H9 (cell line): ENCODE data around the gene ZNF584. TPM values are rescaled to one million over a fixed set of nuclear protein-coding genes. Genes with fewer than 3 reads are reported as not detected.

Experiments
- DNase-seq: peaks from one replicate; pipeline ENCODE4 v3.0.0-alpha.2; 2017
- H2AFZ ChIP-seq: one replicate; pipeline ENCODE4 v1.6.1; 2013; ENCODE audit warnings: mild to moderate bottlenecking, low read length, control low read depth, moderate library complexity
- H2AK5ac ChIP-seq: 2 replicates; pipeline ENCODE4 v1.6.1; 2013; ENCODE audit warnings: low read length, control low read depth, mixed read lengths; ENCODE audit not compliant: insufficient read length
- H2BK120ac ChIP-seq: one replicate; pipeline ENCODE4 v1.6.1; 2013; ENCODE audit warnings: low read depth, mild to moderate bottlenecking, low read length, control low read depth, inconsistent platforms; ENCODE audit not compliant: poor library complexity, severe bottlenecking
- H2BK12ac ChIP-seq: 2 replicates; pipeline ENCODE4 v1.6.1; 2013; ENCODE audit warnings: low read length, control low read depth, mixed read lengths, low read depth; ENCODE audit not compliant: insufficient read length
- H2BK15ac ChIP-seq: 2 replicates; pipeline ENCODE4 v1.6.1; 2013; ENCODE audit warnings: low read depth, low read length, control low read depth
- H2BK20ac ChIP-seq: one replicate; pipeline ENCODE4 v1.6.1; 2013; ENCODE audit warnings: low read depth, mild to moderate bottlenecking, low read length, control low read depth, inconsistent platforms; ENCODE audit not compliant: poor library complexity, severe bottlenecking
- H2BK5ac ChIP-seq: 2 replicates; pipeline ENCODE4 v1.6.1; 2013; ENCODE audit warnings: low read length, control low read depth, mixed read lengths; ENCODE audit not compliant: insufficient read length
- H3K14ac ChIP-seq: 2 replicates; pipeline ENCODE4 v1.6.1; 2013; ENCODE audit warnings: low read length, control low read depth; ENCODE audit not compliant: insufficient read depth
- H3K18ac ChIP-seq: 2 replicates; pipeline ENCODE4 v1.6.1; 2013; ENCODE audit warnings: low read depth, mild to moderate bottlenecking, mixed read lengths, low read length, control low read depth; ENCODE audit not compliant: insufficient read length
- H3K23ac ChIP-seq: 2 replicates; pipeline ENCODE4 v1.6.1; 2013; ENCODE audit warnings: low read length, control low read depth, mixed read lengths, low read depth; ENCODE audit not compliant: insufficient read length
- H3K23me2 ChIP-seq: 2 replicates; pipeline ENCODE4 v1.6.1; 2013; ENCODE audit warnings: low read depth, mild to moderate bottlenecking, mixed read lengths, low read length, control low read depth; ENCODE audit not compliant: insufficient read length, poor library complexity, severe bottlenecking
- H3K27ac ChIP-seq: 2 replicates; pipeline ENCODE4 v1.5.1; 2013; ENCODE audit warnings: low read length, control low read depth, mixed read lengths, low read depth; ENCODE audit not compliant: insufficient read length
- H3K27me3 ChIP-seq: 2 replicates; pipeline ENCODE4 v1.6.1; 2013; ENCODE audit warnings: low read length, control low read depth, inconsistent platforms; ENCODE audit not compliant: insufficient read depth
- H3K4ac ChIP-seq: 2 replicates; pipeline ENCODE4 v1.6.1; 2013; ENCODE audit warnings: low read depth, mild to moderate bottlenecking, control low read depth, inconsistent platforms, low read length, moderate library complexity
- H3K4me1 ChIP-seq: 2 replicates; pipeline ENCODE4 v1.6.1; 2013; ENCODE audit warnings: low read length, control low read depth, inconsistent platforms; ENCODE audit not compliant: insufficient read depth
- H3K4me2 ChIP-seq: 2 replicates; pipeline ENCODE4 v1.6.1; 2013; ENCODE audit warnings: low read length, control low read depth, mixed read lengths; ENCODE audit not compliant: insufficient read length, insufficient read depth
- H3K56ac ChIP-seq: 2 replicates; pipeline ENCODE4 v1.6.1; 2013; ENCODE audit warnings: low read depth, mild to moderate bottlenecking, mixed read lengths, low read length, control low read depth; ENCODE audit not compliant: insufficient read length
- H3K79me1 ChIP-seq: 2 replicates; pipeline ENCODE4 v1.6.1; 2013; ENCODE audit warnings: low read depth, mild to moderate bottlenecking, moderate library complexity, low read length, control low read depth, inconsistent platforms; ENCODE audit not compliant: insufficient read depth, poor library complexity, severe bottlenecking
- H3K79me2 ChIP-seq: 2 replicates; pipeline ENCODE4 v1.6.1; 2013; ENCODE audit warnings: low read length, control low read depth, inconsistent platforms; ENCODE audit not compliant: insufficient read depth
- H3K9ac ChIP-seq: 2 replicates; pipeline ENCODE4 v1.6.1; 2013; ENCODE audit warnings: low read length, control low read depth, mixed read lengths; ENCODE audit not compliant: insufficient read length; ENCODE audit errors: extremely low read depth
- H3K9me3 ChIP-seq: one replicate; pipeline ENCODE4 v1.6.1; 2013; ENCODE audit warnings: low read depth, low read length, inconsistent platforms; ENCODE audit not compliant: control insufficient read depth
- H3T11ph ChIP-seq: one replicate; pipeline ENCODE4 v1.6.1; 2013; ENCODE audit warnings: mild to moderate bottlenecking, low read length, control low read depth, inconsistent platforms
- H4K20me1 ChIP-seq: one replicate; pipeline ENCODE4 v1.6.1; 2013; ENCODE audit not compliant: control insufficient read depth, insufficient read length, insufficient read depth
- H4K5ac ChIP-seq: 2 replicates; pipeline ENCODE4 v1.6.1; 2013; ENCODE audit warnings: low read depth, mild to moderate bottlenecking, mixed read lengths, low read length, control low read depth; ENCODE audit not compliant: insufficient read length
- H4K8ac ChIP-seq: replicated peaks from 2 replicates; pipeline ENCODE4 v1.6.1; 2013; ENCODE audit warnings: low read length, control low read depth, mixed read lengths, low read depth; ENCODE audit not compliant: insufficient read length
- H4K91ac ChIP-seq: 2 replicates; pipeline ENCODE4 v1.6.1; 2013; ENCODE audit warnings: low read depth, mild to moderate bottlenecking, moderate library complexity, mixed read lengths, low read length, control low read depth; ENCODE audit not compliant: insufficient read length
- H3K27ac Mint-ChIP-seq, 3 experiments: 2 replicates in 2 of 3; 3 replicates in 1 of 3; pipeline ENCODE4 v1.8.0; 2020 to 2021; ENCODE audit warnings: mixed read lengths in 3 of 3, mild to moderate bottlenecking in 1 of 3, moderate library complexity in 1 of 3
- H3K27me3 Mint-ChIP-seq: 2 replicates; pipeline ENCODE4 v1.8.0; 2021; ENCODE audit warnings: low read depth, mild to moderate bottlenecking, moderate library complexity, mixed read lengths
- H3K36me3 Mint-ChIP-seq, 3 experiments: 2 replicates in 2 of 3; 3 replicates in 1 of 3; pipeline ENCODE4 v1.8.0; 2020 to 2021; ENCODE audit warnings: low read depth in 3 of 3, mixed read lengths in 3 of 3; ENCODE audit not compliant: insufficient read depth in 1 of 3
- H3K4me1 Mint-ChIP-seq, 2 experiments: 2 replicates each; pipeline ENCODE4 v1.8.0; 2020; ENCODE audit warnings: mixed read lengths in 2 of 2
- H3K4me3 Mint-ChIP-seq, 2 experiments: 2 replicates in 1 of 2; 3 replicates in 1 of 2; pipeline ENCODE4 v1.8.0; 2020 to 2021; ENCODE audit warnings: mild to moderate bottlenecking in 2 of 2, mixed read lengths in 2 of 2, moderate library complexity in 1 of 2
- H3K9me3 Mint-ChIP-seq, 2 experiments: 2 replicates in 1 of 2; 3 replicates in 1 of 2; pipeline ENCODE4 v1.8.0; 2020; ENCODE audit warnings: mild to moderate bottlenecking in 2 of 2, mixed read lengths in 2 of 2, moderate library complexity in 1 of 2
- WGBS: extraction: QIAGEN DNeasy Blood & Tissue Kit; methylation state at CpG from one replicate; pipeline ENCODE4 v1.1.7; 2013; ENCODE audit warnings: missing lambda C conversion rate, low lambda C conversion rate, mixed read lengths; ENCODE audit not compliant: insufficient read length; ENCODE audit errors: extremely low coverage; 5-methylcytosine and 5-hydroxymethylcytosine counted together
- total RNA-seq: library from RNA; stranded (reverse); gene quantifications from 2 replicates; pipeline ENCODE4 v1.2.1, GENCODE V29; 2021
- TF ChIP-seq, protein P1 (sequence below): fragments of 200-600 bp; sonication (generic); conservative IDR thresholded peaks from 3 replicates; pipeline ENCODE4 v1.8.0; 2021; ENCODE audit warnings: antibody characterized with exemption, mild to moderate bottlenecking

The ZNF584 gene
- total RNA-seq, 1 experiment from 2014 or later: 7.4 TPM

DNA sequence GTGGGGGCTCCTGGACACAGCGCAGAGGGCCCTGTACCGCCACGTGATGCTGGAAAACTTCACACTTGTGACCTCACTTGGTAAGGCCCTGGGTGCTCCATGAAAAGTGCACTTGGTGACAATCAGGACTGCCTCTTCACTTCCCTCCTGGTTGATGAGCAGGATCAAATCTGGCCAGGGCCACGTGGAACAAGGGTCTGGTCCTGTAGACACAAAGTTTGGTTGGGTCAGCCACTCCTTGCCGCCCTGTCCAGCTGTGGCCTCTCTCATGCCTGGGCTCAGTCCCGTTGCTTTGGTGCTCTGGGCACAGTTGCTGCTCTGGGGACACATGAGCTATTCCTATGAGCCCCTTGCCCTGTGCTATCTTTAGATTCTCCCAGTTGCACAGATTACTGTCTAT, 45.3 kb downstream of the ZNF584 start:
- H3K9me3 Mint-ChIP-seq: peaks cover 14 to 15% of the 10 kb centered on the region in 2 experiments
- H3K27me3 Mint-ChIP-seq: peaks cover 40% of the 10 kb centered on the region
- Histone ChIP-seq H2AFZ (no peak overlapping the region), H4K91ac (no peak overlapping the region), H2BK20ac (no peak overlapping the region), H2BK15ac (no peak overlapping the region), H4K20me1 (no peaks in the 10 kb centered on the region), H3K79me2 (no peaks in the 10 kb centered on the region), H3K23ac (no peak overlapping the region), H3K27me3 (peaks cover 3% of the 10 kb centered on the region; the same call in 1 of the 2 replicates), H3K79me1 (no peaks in the 10 kb centered on the region), H3K9ac (no peak overlapping the region), H3K4me1 (no peaks in the 10 kb centered on the region), H2AK5ac (no peak overlapping the region), H2BK12ac (no peak overlapping the region), H3K23me2 (peaks cover 3% of the 10 kb centered on the region), H3K4me2 (no peak overlapping the region), H3K18ac (no peak overlapping the region), H3K27ac (no peak overlapping the region), H4K5ac (no peak overlapping the region), H3K56ac (no peak overlapping the region), H3K4ac (no peak overlapping the region), H3K14ac (no peak overlapping the region), H2BK5ac (no peak overlapping the region), H2BK120ac (no peak overlapping the region), H3T11ph (no peak overlapping the region), H3K9me3 (peaks cover 4% of the 10 kb centered on the region), H4K8ac (no peak overlapping the region)
- peaks cover 3 to 9% (median 8%) of the 10 kb centered on the region in 3 experiments; a peak in 4 of 7 replicates for H3K36me3 Mint-ChIP-seq
- no peak for DNase-seq
- TF ChIP-seq, protein P1, sequence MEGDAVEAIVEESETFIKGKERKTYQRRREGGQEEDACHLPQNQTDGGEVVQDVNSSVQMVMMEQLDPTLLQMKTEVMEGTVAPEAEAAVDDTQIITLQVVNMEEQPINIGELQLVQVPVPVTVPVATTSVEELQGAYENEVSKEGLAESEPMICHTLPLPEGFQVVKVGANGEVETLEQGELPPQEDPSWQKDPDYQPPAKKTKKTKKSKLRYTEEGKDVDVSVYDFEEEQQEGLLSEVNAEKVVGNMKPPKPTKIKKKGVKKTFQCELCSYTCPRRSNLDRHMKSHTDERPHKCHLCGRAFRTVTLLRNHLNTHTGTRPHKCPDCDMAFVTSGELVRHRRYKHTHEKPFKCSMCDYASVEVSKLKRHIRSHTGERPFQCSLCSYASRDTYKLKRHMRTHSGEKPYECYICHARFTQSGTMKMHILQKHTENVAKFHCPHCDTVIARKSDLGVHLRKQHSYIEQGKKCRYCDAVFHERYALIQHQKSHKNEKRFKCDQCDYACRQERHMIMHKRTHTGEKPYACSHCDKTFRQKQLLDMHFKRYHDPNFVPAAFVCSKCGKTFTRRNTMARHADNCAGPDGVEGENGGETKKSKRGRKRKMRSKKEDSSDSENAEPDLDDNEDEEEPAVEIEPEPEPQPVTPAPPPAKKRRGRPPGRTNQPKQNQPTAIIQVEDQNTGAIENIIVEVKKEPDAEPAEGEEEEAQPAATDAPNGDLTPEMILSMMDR: no peak
- no peak overlapping the region for H3K4me3 Mint-ChIP-seq
- WGBS: no CpG with 5 or more reads among the region's 6 CpGs
- peaks cover 12 to 13% of the 10 kb centered on the region in 2 experiments for H3K4me1 Mint-ChIP-seq
- no peak overlapping the region for H3K27ac Mint-ChIP-seq
